ENCODE results near the gene SEZ6L2.
A peak's percentile ranks its signal among the peaks of the same experiment; 100 is the strongest.
"Not testable (repeated sequence)": the region's sequence is repeated elsewhere in the genome, so short reads cannot be mapped to it uniquely, and the experiment has no call there.

SEZ6L2 gene

GRCh38 chr16:29899516-29900101 is at the start of gene SEZ6L2:
SEZ6L2 (minus strand) TSS chr16:29899550; CDS start chr16:29899019, 531 bp downstream.
- DNase-seq (ENCODE audit: low read depth in 2 of 2), result peak in 1 of 2 donors; percentile 43

- no peak for DNase-seq (ENCODE audit: low read depth in 2 of 2)
These were observed 48.5 kb upstream of the SEZ6L2 start for GRCh38 chr16:29947897-29948296.

GRCh38 chr16:29943846-29944799 is 44.8 kb upstream of the SEZ6L2 start:
- DNase-seq (ENCODE audit: low read depth in 2 of 2), result no peak

- DNase-seq (ENCODE audit: low read depth in 2 of 2), result no peak
These were observed 41.3 kb upstream of the SEZ6L2 start for GRCh38 chr16:29940656-29941055.

GRCh38 chr16:29931750-29932149 is 32.4 kb upstream of the SEZ6L2 start:
- DNase-seq (ENCODE audit: low read depth in 2 of 2), result not testable (repeated sequence)

- DNase-seq (ENCODE audit: low read depth in 2 of 2), result no peak
These were observed 27.9 kb upstream of the SEZ6L2 start for GRCh38 chr16:29927070-29927905.

GRCh38 chr16:29926711-29927052 is 27.3 kb upstream of the SEZ6L2 start:
- no peak for DNase-seq (ENCODE audit: low read depth in 2 of 2)

GRCh38 chr16:29925781-29926710 is 26.7 kb upstream of the SEZ6L2 start, which contains the start of gene KCTD13:
KCTD13 (minus strand) TSS chr16:29926226; CDS start chr16:29926033, 193 bp downstream.
- DNase-seq (ENCODE audit: low read depth in 2 of 2), result peak; percentile 81 to 84

- no peak for DNase-seq (ENCODE audit: low read depth in 2 of 2)
These were observed 25.9 kb upstream of the SEZ6L2 start for GRCh38 chr16:29925105-29925756.

- DNase-seq (ENCODE audit: low read depth in 2 of 2), result no peak
These were observed 23.7 kb upstream of the SEZ6L2 start for GRCh38 chr16:29922986-29923501.

- DNase-seq (ENCODE audit: low read depth in 2 of 2), result no peak
These were observed 23.0 kb upstream of the SEZ6L2 start for GRCh38 chr16:29922326-29922725.

GRCh38 chr16:29921034-29921385 is 21.7 kb upstream of the SEZ6L2 start:
- no peak for DNase-seq (ENCODE audit: low read depth in 2 of 2)

- no peak for DNase-seq (ENCODE audit: low read depth in 2 of 2)
These were observed 21.1 kb upstream of the SEZ6L2 start for GRCh38 chr16:29920288-29921033.

GRCh38 chr16:29916979-29917378 is 17.6 kb upstream of the SEZ6L2 start:
- no peak for DNase-seq (ENCODE audit: low read depth in 2 of 2)

- no peak for DNase-seq (ENCODE audit: low read depth in 2 of 2)
These were observed 16.4 kb upstream of the SEZ6L2 start for GRCh38 chr16:29915590-29916247.

- DNase-seq (ENCODE audit: low read depth in 2 of 2), result no peak
These were observed 14.2 kb upstream of the SEZ6L2 start for GRCh38 chr16:29913514-29913913.

- no peak for DNase-seq (ENCODE audit: low read depth in 2 of 2)
These were observed 12.7 kb upstream of the SEZ6L2 start for GRCh38 chr16:29912087-29912486.

GRCh38 chr16:29911676-29912010 is 12.3 kb upstream of the SEZ6L2 start:
- no peak for DNase-seq (ENCODE audit: low read depth in 2 of 2)

Data from stimulated activated CD8-positive, alpha-beta memory T cell treated with anti-CD3 and anti-CD28 coated beads, Interleukin-15, amount 100 ng/mL, for 48 hours (primary cell).